ENCODE results near the gene FGF22. TPM values are rescaled to one million over a fixed set of nuclear protein-coding genes. Genes with fewer than 3 reads are reported as not detected.
"Not testable (repeated sequence)": the region's sequence is repeated elsewhere in the genome, so short reads cannot be mapped to it uniquely, and the experiment has no call there.

The FGF22 gene
- total RNA-seq, 2 donors from 2014 or later, result not detected

GRCh38 chr19:662207-662961 lies 22.7 kb downstream of the FGF22 start:
- intact Hi-C loops (cut with DNase I), result loop anchor here (10.0 kb wide), 1 partner anchor 78 kb away; the partner anchor contains the start of gene HCN2
- Histone ChIP-seq H3K9me3 (no peaks in the 10 kb centered on the region), H3K9ac (ENCODE audit: low read depth in 2 of 2, low read length in 2 of 2) (peak overlapping the region; percentile 89 to 97), H3K4me1 (peaks cover 34% of the 10 kb centered on the region), H3K27ac (peak overlapping the region; percentile 89), H3K4me3 (peak overlapping the region; percentile 100), H3K27me3 (no peaks in the 10 kb centered on the region), H3K36me3 (peaks cover 6% of the 10 kb centered on the region)
- DNase-seq, result peak; percentile 80
- TF ChIP-seq CTCF (IDR thresholded peaks at IDR 0.05), result no peak

- TF ChIP-seq CTCF (IDR thresholded peaks at IDR 0.05), result no peak
- intact Hi-C loops (cut with DNase I), result loop anchor here (10.0 kb wide), 1 partner anchor 78 kb away; the partner anchor contains the start of gene HCN2
- H3K9me3 ChIP-seq, result no peaks in the 10 kb centered on the region
- peaks cover 34% of the 10 kb centered on the region for H3K4me1 ChIP-seq
- peak within 1 kb of the TSS; percentile 100 for H3K4me3 ChIP-seq
- peak within 1 kb of the TSS; percentile 89 to 97 for H3K9ac ChIP-seq (ENCODE audit: low read depth in 2 of 2, low read length in 2 of 2)
- H3K27me3 ChIP-seq, result no peaks in the 10 kb centered on the region
- H3K27ac ChIP-seq, result peak within 1 kb of the TSS; percentile 89
- peak; percentile 94 for DNase-seq
- H3K36me3 ChIP-seq, result peaks cover 6% of the 10 kb centered on the region
These were observed 23.4 kb downstream of the FGF22 start, which contains the start of gene RNF126 for GRCh38 chr19:662962-663681. Gene RNF126 (minus strand): TSS chr19:663214. CDS start chr19:663121, 93 bp downstream.

GRCh38 chr19:663682-664117 lies 24.0 kb downstream of the FGF22 start:
- peak overlapping the region; percentile 100 for H3K4me3 ChIP-seq
- no peak for DNase-seq
- intact Hi-C loops (cut with DNase I), result loop anchor here (1.0 to 10.0 kb wide), 2 partner anchors 70 to 79 kb away; partner anchors contain the start of gene HCN2
- peaks cover under 1% of the 10 kb centered on the region for H3K36me3 ChIP-seq
- peaks cover 30% of the 10 kb centered on the region for H3K4me1 ChIP-seq
- peak overlapping the region; percentile 80 to 82 for H3K9ac ChIP-seq (ENCODE audit: low read depth in 2 of 2, low read length in 2 of 2)
- H3K27ac ChIP-seq, result peak overlapping the region; percentile 83
- no peaks in the 10 kb centered on the region for H3K9me3 ChIP-seq
- no peak for TF ChIP-seq CTCF (IDR thresholded peaks at IDR 0.05)
- no peaks in the 10 kb centered on the region for H3K27me3 ChIP-seq

GRCh38 chr19:664913-665443 lies 25.3 kb downstream of the FGF22 start:
- Histone ChIP-seq H3K9me3 (no peaks in the 10 kb centered on the region), H3K9ac (ENCODE audit: low read depth in 2 of 2, low read length in 2 of 2) (no peak overlapping the region), H3K4me1 (peaks cover 18% of the 10 kb centered on the region), H3K4me3 (peak overlapping the region; percentile 8), H3K36me3 (no peaks in the 10 kb centered on the region), H3K27ac (no peak overlapping the region), H3K27me3 (no peaks in the 10 kb centered on the region)
- DNase-seq, result peak; percentile 90
- TF ChIP-seq CTCF (IDR thresholded peaks at IDR 0.05), result peak; percentile 95
- intact Hi-C loops (cut with DNase I), result loop anchor here (1.0 to 10.0 kb wide), 2 partner anchors 68 to 80 kb away; partner anchors contain the start of gene HCN2

GRCh38 chr19:666985-667573 lies 27.4 kb downstream of the FGF22 start:
- H3K27ac ChIP-seq; H3K27me3 ChIP-seq; H3K9ac ChIP-seq (ENCODE audit: low read depth in 2 of 2, low read length in 2 of 2); H3K4me3 ChIP-seq; H3K36me3 ChIP-seq; H3K9me3 ChIP-seq; DNase-seq; H3K4me1 ChIP-seq: not testable (repeated sequence)
- intact Hi-C loops (cut with DNase I), result loop anchor here (10.0 kb wide), 1 partner anchor 82 kb away; the partner anchor contains the start of gene HCN2

GRCh38 chr19:668675-669434 lies 29.2 kb downstream of the FGF22 start:
- intact Hi-C loops (cut with DNase I), result loop anchor here (10.0 kb wide), 1 partner anchor 84 kb away; the partner anchor contains the start of gene HCN2
- DNase-seq; H3K9ac ChIP-seq (ENCODE audit: low read depth in 2 of 2, low read length in 2 of 2); H3K9me3 ChIP-seq; H3K4me3 ChIP-seq; H3K27me3 ChIP-seq; H3K27ac ChIP-seq; H3K4me1 ChIP-seq; H3K36me3 ChIP-seq: not testable (repeated sequence)

All from colonic mucosa (tissue), 4 donors.